Ishikawa (cell line): ENCODE data around the gene DCAF7.

Experiments used
- CEBPB ChIP-seq: IDR thresholded peaks from 2 replicates; pipeline ENCODE4 v1.6.1; 2012
- CREB1 ChIP-seq: IDR thresholded peaks from 2 replicates; pipeline ENCODE4 v1.6.1; 2012; ENCODE audit warnings: low read depth
- EGR1 ChIP-seq: IDR thresholded peaks from 2 replicates; pipeline ENCODE4 v1.6.1; 2012
- EP300 ChIP-seq: IDR thresholded peaks from 2 replicates; pipeline ENCODE4 v1.6.1; 2012; ENCODE audit warnings: borderline replicate concordance
- FOXM1 ChIP-seq: IDR thresholded peaks from 2 replicates; pipeline ENCODE4 v1.6.1; 2012; ENCODE audit warnings: low read depth, borderline replicate concordance
- NFIC ChIP-seq: IDR thresholded peaks from 2 replicates; pipeline ENCODE4 v1.6.1; 2012
- RAD21 ChIP-seq: IDR thresholded peaks from 2 replicates; pipeline ENCODE4 v1.6.1; 2012; ENCODE audit warnings: low read depth
- TAF1 ChIP-seq: IDR thresholded peaks from 2 replicates; pipeline ENCODE4 v1.6.1; 2012; ENCODE audit warnings: low read depth, mild to moderate bottlenecking
- TCF12 ChIP-seq: IDR thresholded peaks from 2 replicates; pipeline ENCODE4 v1.6.1; 2012; ENCODE audit warnings: low read depth
- TEAD4 ChIP-seq: IDR thresholded peaks from 2 replicates; pipeline ENCODE4 v1.6.1; 2012
- USF1 ChIP-seq: IDR thresholded peaks from 2 replicates; pipeline ENCODE4 v1.6.1; 2012
- YY1 ChIP-seq: IDR thresholded peaks from 2 replicates; pipeline ENCODE4 v1.6.1; 2012; ENCODE audit warnings: low read depth
- ZBTB7A ChIP-seq: IDR thresholded peaks from 2 replicates; pipeline ENCODE4 v1.6.1; 2012; ENCODE audit warnings: low read depth
- TF ChIP-seq, protein P1 (sequence below): IDR thresholded peaks from 2 replicates; pipeline ENCODE4 v1.6.1; 2012
- TF ChIP-seq, protein P2 (sequence below): IDR thresholded peaks from 2 replicates; pipeline ENCODE4 v1.6.1; 2012; ENCODE audit warnings: low read depth, mild to moderate bottlenecking

Gene DCAF7

GRCh38 chr17:63544467-63545301 lies 5.6 kb upstream of the DCAF7 start:
- TF ChIP-seq CEBPB (no peak), ZBTB7A (no peak), YY1 (no peak), TAF1 (no peak), FOXM1 (no peak), USF1 (no peak), NFIC (no peak), RAD21 (no peak), EP300 (no peak), CREB1 (no peak), TCF12 (no peak), EGR1 (no peak), TEAD4 (no peak)
- TF ChIP-seq, protein P1, sequence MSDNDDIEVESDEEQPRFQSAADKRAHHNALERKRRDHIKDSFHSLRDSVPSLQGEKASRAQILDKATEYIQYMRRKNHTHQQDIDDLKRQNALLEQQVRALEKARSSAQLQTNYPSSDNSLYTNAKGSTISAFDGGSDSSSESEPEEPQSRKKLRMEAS: no peak
- TF ChIP-seq, protein P2, sequence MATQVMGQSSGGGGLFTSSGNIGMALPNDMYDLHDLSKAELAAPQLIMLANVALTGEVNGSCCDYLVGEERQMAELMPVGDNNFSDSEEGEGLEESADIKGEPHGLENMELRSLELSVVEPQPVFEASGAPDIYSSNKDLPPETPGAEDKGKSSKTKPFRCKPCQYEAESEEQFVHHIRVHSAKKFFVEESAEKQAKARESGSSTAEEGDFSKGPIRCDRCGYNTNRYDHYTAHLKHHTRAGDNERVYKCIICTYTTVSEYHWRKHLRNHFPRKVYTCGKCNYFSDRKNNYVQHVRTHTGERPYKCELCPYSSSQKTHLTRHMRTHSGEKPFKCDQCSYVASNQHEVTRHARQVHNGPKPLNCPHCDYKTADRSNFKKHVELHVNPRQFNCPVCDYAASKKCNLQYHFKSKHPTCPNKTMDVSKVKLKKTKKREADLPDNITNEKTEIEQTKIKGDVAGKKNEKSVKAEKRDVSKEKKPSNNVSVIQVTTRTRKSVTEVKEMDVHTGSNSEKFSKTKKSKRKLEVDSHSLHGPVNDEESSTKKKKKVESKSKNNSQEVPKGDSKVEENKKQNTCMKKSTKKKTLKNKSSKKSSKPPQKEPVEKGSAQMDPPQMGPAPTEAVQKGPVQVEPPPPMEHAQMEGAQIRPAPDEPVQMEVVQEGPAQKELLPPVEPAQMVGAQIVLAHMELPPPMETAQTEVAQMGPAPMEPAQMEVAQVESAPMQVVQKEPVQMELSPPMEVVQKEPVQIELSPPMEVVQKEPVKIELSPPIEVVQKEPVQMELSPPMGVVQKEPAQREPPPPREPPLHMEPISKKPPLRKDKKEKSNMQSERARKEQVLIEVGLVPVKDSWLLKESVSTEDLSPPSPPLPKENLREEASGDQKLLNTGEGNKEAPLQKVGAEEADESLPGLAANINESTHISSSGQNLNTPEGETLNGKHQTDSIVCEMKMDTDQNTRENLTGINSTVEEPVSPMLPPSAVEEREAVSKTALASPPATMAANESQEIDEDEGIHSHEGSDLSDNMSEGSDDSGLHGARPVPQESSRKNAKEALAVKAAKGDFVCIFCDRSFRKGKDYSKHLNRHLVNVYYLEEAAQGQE: no peak

DNA sequence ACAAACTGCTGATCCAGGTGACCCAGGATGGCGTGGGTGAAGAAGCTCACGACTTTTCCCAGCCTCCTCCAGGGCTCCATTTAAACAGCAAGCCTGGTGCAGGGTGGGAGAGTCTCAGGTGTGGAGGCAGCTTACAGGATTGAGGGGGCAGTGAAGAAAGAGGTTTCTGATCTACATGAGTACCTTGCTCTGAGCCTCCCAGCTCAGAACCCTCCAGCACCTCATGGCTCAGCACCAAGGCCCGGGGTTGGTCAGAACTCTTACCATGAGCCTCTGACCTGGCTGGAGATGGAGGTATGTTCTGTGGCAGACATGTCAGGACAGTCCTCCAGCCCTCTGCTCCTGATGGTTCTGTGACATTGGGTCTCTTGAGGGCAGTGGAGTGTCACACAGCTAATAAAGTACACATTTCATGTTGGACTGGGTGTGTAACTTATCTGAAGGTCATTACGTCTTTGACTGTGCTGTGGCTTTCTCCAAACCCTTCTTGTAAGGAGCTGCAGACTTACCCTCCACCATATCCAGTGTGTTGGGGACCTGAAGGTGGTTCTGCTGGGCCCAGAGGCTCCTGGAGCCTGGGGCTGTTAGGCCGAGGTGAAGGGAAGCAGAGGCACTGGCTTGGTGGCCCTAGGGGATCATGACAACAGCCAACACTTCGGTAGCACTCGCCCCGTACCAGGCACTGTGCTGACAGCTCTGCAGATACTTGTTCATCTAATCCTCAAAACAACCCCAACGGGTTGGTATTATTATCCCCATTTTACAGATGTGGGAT lies 3.8 kb upstream of the DCAF7 start:
- TF ChIP-seq, protein P2: no peak
- TF ChIP-seq FOXM1: no peak
- no peak for TF ChIP-seq CEBPB
- TF ChIP-seq, protein P1: no peak
- TF ChIP-seq TCF12: no peak
- TF ChIP-seq EP300: no peak
- no peak for TF ChIP-seq USF1
- TF ChIP-seq NFIC: no peak
- no peak for TF ChIP-seq ZBTB7A
- no peak for TF ChIP-seq TEAD4
- TF ChIP-seq YY1: no peak
- no peak for TF ChIP-seq RAD21
- no peak for TF ChIP-seq EGR1
- TF ChIP-seq TAF1: no peak

- TF ChIP-seq ZBTB7A (no peak), CEBPB (no peak), YY1 (no peak), NFIC (no peak), EGR1 (no peak), FOXM1 (no peak), RAD21 (no peak), CREB1 (no peak), TAF1 (no peak), EP300 (no peak), TEAD4 (no peak)
These were observed 3.2 kb upstream of the DCAF7 start for GRCh38 chr17:63547083-63547523.

GRCh38 chr17:63549289-63549945 lies 860 bp upstream of the DCAF7 start:
- no peak for TF ChIP-seq RAD21
- TF ChIP-seq, protein P2: no peak
- TF ChIP-seq TAF1: no peak
- TF ChIP-seq FOXM1: no peak
- TF ChIP-seq ZBTB7A: no peak
- TF ChIP-seq NFIC: no peak
- TF ChIP-seq CEBPB: no peak
- TF ChIP-seq, protein P1: no peak
- TF ChIP-seq TEAD4: no peak
- TF ChIP-seq YY1: no peak
- TF ChIP-seq EGR1: no peak
- TF ChIP-seq EP300: no peak
- TF ChIP-seq CREB1: no peak
- TF ChIP-seq USF1: no peak
- TF ChIP-seq TCF12: no peak
